Measurements from ENCODE around the gene APOL1. TPM values are rescaled to one million over a fixed set of nuclear protein-coding genes. Genes with fewer than 3 reads are reported as not detected.

The APOL1 gene
- total and polyA plus RNA-seq, 2 of the 13 experiments (the other 11 are each of a cell fraction or from before 2014, with no cell fraction given): 20.3 to 75.0 TPM

DNA sequence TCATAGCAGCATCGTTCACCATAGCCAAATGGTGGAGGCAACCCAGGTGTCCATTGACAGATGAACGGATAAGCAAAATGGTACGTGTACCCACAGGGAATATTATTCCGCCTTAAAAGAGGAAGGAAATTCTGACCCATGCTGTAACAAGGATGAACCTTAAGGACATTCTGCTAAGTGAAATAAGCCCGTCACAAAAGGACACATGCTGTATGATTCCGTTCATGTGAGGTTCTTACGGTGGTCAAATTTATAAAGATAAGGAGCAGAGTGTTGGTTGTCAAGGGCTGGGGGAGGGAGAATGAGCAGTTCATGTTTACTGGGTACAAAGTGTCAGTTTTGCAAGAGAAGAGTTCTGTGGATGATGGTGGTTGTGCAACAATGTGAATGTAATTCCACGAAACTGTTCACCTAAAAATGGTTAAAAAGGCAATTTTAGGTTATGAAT, 26.3 kb downstream of the APOL1 start:
- Histone ChIP-seq H3K4me1 (ENCODE audit: insufficient read depth, low read length) (peaks cover 47% of the 10 kb centered on the region), H4K20me1 (ENCODE audit: insufficient read depth, low read length) (no peaks in the 10 kb centered on the region), H3K9me3 (ENCODE audit: low read length) (no peaks in the 10 kb centered on the region), H3K4me2 (ENCODE audit: low read depth, low read length) (peak overlapping the region; percentile 57), H3K79me2 (ENCODE audit: insufficient read depth, low read length) (no peaks in the 10 kb centered on the region), H2AFZ (ENCODE audit: low read length) (no peak overlapping the region), H3K27ac (ENCODE audit: extremely low read length, insufficient read depth, low read length) (peak overlapping the region; percentile 78), H3K9ac (ENCODE audit: insufficient read depth, low read depth, low read length) (peak overlapping the region; percentile 31; the same call in 1 of the 2 replicates), H3K36me3 (replicated peaks in 1 of 2; ENCODE audit: control insufficient read depth in 1 of 2, insufficient read depth in 2 of 2, low read length in 2 of 2) (peaks cover 16 to 18% of the 10 kb centered on the region in 2 experiments), H3K4me3 (replicated peaks in 1 of 3; ENCODE audit: insufficient read depth in 1 of 3, low read depth in 2 of 3, low read length in 3 of 3) (no peak overlapping the region), H3K27me3 (ENCODE audit: control insufficient read depth in 1 of 2, insufficient read depth in 2 of 2, low read length in 2 of 2) (no peaks in the 10 kb centered on the region)
- CTCF ChIA-PET (ENCODE audit: low intra/inter-chr PET ratio, low total read pairs): no interaction called here
- no TSS peak for BruUV-seq (replicated peaks)
- 21% methylated on average over 8 of the region's 8 CpGs for WGBS (ENCODE audit: low lambda C conversion rate)
- intact Hi-C loops (cut with micrococcal nuclease; ENCODE audit: unreplicated experiment): loop anchor here (2.0 kb wide), 1 partner anchor 46 kb away; no protein-coding TSS in a partner anchor
- DNase-seq (ENCODE audit: low spot score): peak; percentile 88
- in situ Hi-C loops (cut with HindIII; ENCODE audit: extremely low pct_ligation_motif_present, low pct_unique_long_range_greater_than_20kb): no loop called here
- FAIRE-seq: peak; percentile 97
- POLR2A ChIA-PET: interaction anchor here (1.5 kb wide), 1 partner anchor 28 kb away, joined by 8 read pairs; no protein-coding TSS in a partner anchor
- peak; percentile 54 for ATAC-seq
- TF ChIP-seq SP5 (CRISPR knock-in tag; IDR thresholded peaks at IDR 0.05; ENCODE audit: borderline replicate concordance, low read depth): peak; percentile 76
- TF ChIP-seq ZNF713 (CRISPR knock-in tag; IDR thresholded peaks at IDR 0.05): no peak
- TF ChIP-seq MED1 (CRISPR knock-in tag; IDR thresholded peaks at IDR 0.05): peak; percentile 88
- no peak for TF ChIP-seq PRDM4 (CRISPR knock-in tag; IDR thresholded peaks at IDR 0.05; ENCODE audit: borderline replicate concordance)
- TF ChIP-seq KLF11 (CRISPR knock-in tag; IDR thresholded peaks at IDR 0.05): no peak
- TF ChIP-seq, protein P1, sequence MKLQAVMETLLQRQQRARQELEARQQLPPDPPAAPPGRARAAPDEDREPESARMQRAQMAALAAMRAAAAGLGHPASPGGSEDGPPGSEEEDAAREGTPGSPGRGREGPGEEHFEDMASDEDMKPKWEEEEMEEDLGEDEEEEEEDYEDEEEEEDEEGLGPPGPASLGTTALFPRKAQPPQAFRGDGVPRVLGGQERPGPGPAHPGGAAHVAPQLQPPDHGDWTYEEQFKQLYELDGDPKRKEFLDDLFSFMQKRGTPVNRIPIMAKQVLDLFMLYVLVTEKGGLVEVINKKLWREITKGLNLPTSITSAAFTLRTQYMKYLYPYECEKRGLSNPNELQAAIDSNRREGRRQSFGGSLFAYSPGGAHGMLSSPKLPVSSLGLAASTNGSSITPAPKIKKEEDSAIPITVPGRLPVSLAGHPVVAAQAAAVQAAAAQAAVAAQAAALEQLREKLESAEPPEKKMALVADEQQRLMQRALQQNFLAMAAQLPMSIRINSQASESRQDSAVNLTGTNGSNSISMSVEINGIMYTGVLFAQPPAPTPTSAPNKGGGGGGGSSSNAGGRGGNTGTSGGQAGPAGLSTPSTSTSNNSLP (IDR thresholded peaks at IDR 0.05; ENCODE audit: low read depth, low read length): peak; percentile 82
- no peak for TF ChIP-seq ZSCAN20 (CRISPR knock-in tag; IDR thresholded peaks at IDR 0.05; ENCODE audit: borderline replicate concordance)
- peak; percentile 66; the same call in 1 of the 2 replicates for TF ChIP-seq DMAP1 (CRISPR knock-in tag; IDR thresholded peaks at IDR 0.05)
- no peak for TF ChIP-seq FOXC1 (CRISPR knock-in tag; IDR thresholded peaks at IDR 0.05; ENCODE audit: borderline replicate concordance)
- TF ChIP-seq HMG20A (CRISPR knock-in tag; IDR thresholded peaks at IDR 0.05; ENCODE audit: borderline replicate concordance): peak; percentile 83
- no peak for TF ChIP-seq SOX6 (IDR thresholded peaks at IDR 0.05)
- TF ChIP-seq SOX6 (CRISPR knock-in tag; IDR thresholded peaks at IDR 0.05): peak; percentile 61; the same call in 1 of the 2 replicates
- peak; percentile 69; the same call in 1 of the 2 replicates for TF ChIP-seq MLX (CRISPR knock-in tag; IDR thresholded peaks at IDR 0.05)
- peak; percentile 99 for TF ChIP-seq ZSCAN22 (CRISPR knock-in tag; IDR thresholded peaks at IDR 0.05)
- TF ChIP-seq ARID5B (CRISPR knock-in tag; IDR thresholded peaks at IDR 0.05): peak; percentile 92
- TF ChIP-seq HIVEP1 (CRISPR knock-in tag; IDR thresholded peaks at IDR 0.05): no peak
- TF ChIP-seq DNMT1 (CRISPR knock-in tag; IDR thresholded peaks at IDR 0.05): no peak
- TF ChIP-seq ZFP1 (CRISPR knock-in tag; IDR thresholded peaks at IDR 0.05): 0 out of 2 replicates have a peak, but pooled peaks have one; percentile 39
